Mucosa of stomach (tissue), 1 donor: ENCODE data around the gene ACYP2.

ENCODE experiments used
- H3K27me3 ChIP-seq: one replicate; pipeline ENCODE4 v1.7.0; 2013; ENCODE audit warnings: mild to moderate bottlenecking, low read length; ENCODE audit not compliant: control insufficient read depth, insufficient read depth
- H3K36me3 ChIP-seq: one replicate; pipeline ENCODE4 v1.7.0; 2013; ENCODE audit warnings: low read length; ENCODE audit not compliant: control insufficient read depth, insufficient read depth
- H3K4me1 ChIP-seq: one replicate; pipeline ENCODE4 v1.7.0; 2013; ENCODE audit warnings: mild to moderate bottlenecking, low read length; ENCODE audit not compliant: control insufficient read depth, insufficient read depth
- H3K4me3 ChIP-seq: one replicate; pipeline ENCODE4 v1.7.0; 2013; ENCODE audit warnings: low read length
- H3K9ac ChIP-seq: one replicate; pipeline ENCODE4 v1.7.0; 2013; ENCODE audit warnings: mild to moderate bottlenecking, low read length, moderate library complexity
- H3K9me3 ChIP-seq: one replicate; pipeline ENCODE4 v1.7.0; 2013; ENCODE audit warnings: mild to moderate bottlenecking, low read length, moderate library complexity; ENCODE audit not compliant: control insufficient read depth
- donor health status: Pancreatic carcinoma.

ACYP2 gene

DNA sequence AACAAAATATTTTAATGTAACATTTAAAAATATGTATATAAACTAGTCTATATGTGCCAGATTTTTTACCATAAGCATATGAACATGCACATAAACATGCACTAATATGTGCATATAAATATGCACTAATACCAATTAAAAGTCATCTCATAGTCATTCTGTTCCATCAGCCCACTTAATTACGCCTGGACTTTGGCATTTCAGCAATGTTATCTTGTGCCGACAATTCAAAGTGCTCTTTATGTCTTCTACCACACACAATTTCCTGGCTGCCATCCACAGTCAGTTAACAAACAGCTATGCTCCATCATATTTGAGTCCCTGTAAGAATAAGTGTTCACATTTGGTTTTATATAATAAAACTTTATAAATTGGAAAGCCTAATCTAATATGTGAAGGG is 233.2 kb downstream of the ACYP2 start:
- Histone ChIP-seq H3K4me1 (no peaks in the 10 kb centered on the region), H3K4me3 (no peak overlapping the region), H3K9me3 (no peaks in the 10 kb centered on the region), H3K36me3 (no peaks in the 10 kb centered on the region), H3K9ac (no peak overlapping the region), H3K27me3 (no peaks in the 10 kb centered on the region)

DNA sequence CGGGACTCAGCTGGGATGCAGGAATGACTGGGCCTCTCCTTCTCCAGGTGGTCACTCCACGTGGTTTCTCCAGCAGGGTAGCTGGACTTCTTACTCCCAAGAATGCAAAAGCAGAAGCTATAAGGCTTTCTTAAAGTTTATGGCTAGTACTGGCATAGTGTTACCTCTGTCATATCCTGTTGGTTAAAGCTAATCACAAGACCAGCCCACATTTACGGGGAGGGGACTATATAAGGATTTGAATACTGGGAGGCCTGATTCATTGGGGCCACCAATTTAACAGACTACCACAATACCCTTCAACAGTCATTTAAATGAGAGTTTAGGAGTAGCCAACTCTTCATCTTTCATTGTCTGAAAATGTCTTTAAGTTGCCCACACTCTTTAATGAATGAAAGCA is 235.0 kb downstream of the ACYP2 start:
- Histone ChIP-seq H3K4me3 (no peak overlapping the region), H3K36me3 (no peaks in the 10 kb centered on the region), H3K27me3 (no peaks in the 10 kb centered on the region), H3K9ac (no peak overlapping the region), H3K4me1 (no peaks in the 10 kb centered on the region), H3K9me3 (no peaks in the 10 kb centered on the region)

DNA sequence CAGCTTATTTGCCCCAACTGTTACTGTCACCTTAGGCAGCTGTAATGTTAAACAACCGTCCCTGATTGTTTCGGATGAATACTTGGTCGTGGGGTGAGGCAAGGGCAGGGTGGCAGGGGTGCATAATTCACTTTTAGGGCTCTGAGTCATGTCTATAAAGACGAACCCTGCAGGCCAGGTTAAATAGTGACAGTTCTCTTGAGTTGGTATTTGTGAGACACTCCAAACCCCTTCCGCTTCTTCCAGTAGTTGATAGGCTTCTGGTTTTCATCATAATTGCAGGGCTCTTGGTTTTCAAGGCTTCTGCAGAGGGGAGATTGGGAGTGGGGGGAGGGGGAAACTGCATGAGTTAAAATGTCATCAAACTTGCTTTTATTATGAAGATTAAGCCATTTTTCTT is 237.8 kb downstream of the ACYP2 start:
- Histone ChIP-seq H3K27me3 (no peaks in the 10 kb centered on the region), H3K4me3 (no peak overlapping the region), H3K9ac (no peak overlapping the region), H3K9me3 (no peaks in the 10 kb centered on the region), H3K4me1 (no peaks in the 10 kb centered on the region), H3K36me3 (no peaks in the 10 kb centered on the region)
